Measurements from ENCODE around the gene RIGI. TPM values are rescaled to one million over a fixed set of nuclear protein-coding genes. Genes with fewer than 3 reads are reported as not detected.

The RIGI gene
- total and polyA plus RNA-seq, 9 of the 15 experiments (the other 6 are each of a cell fraction or from before 2014, with no cell fraction given): 0.27 to 1.1 (median 0.54) TPM

GRCh38 chr9:32554107-32554506 is 28.1 kb upstream of the RIGI start (continued):
- TF ChIP-seq SLC30A9 (CRISPR knock-in tag; IDR thresholded peaks at IDR 0.05) (no peak), NFE2 (IDR thresholded peaks at IDR 0.05; ENCODE audit: low read depth) (no peak), BRF2 (IDR thresholded peaks at IDR 0.05; ENCODE audit: borderline replicate concordance, insufficient read depth, insufficient read length) (no peak), SAP30 (IDR thresholded peaks at IDR 0.05; ENCODE audit: borderline replicate concordance, insufficient read depth, low read depth, low read length, poor library complexity, severe bottlenecking) (no peak), ZNF197 (CRISPR knock-in tag; IDR thresholded peaks at IDR 0.05; ENCODE audit: low read depth) (0 out of 2 replicates have a peak, but pooled peaks have one; percentile 43), CREB3L1 (IDR thresholded peaks at IDR 0.05; ENCODE audit: borderline replicate concordance, low read depth) (no peak), DMBX1 (CRISPR knock-in tag; IDR thresholded peaks at IDR 0.05; ENCODE audit: borderline replicate concordance) (no peak), WHSC1 (IDR thresholded peaks at IDR 0.05; ENCODE audit: low read length) (no peak), ZNF384 (IDR thresholded peaks at IDR 0.05; ENCODE audit: low read depth, low read length) (no peak), ZBED1 (IDR thresholded peaks at IDR 0.05) (no peak), CEBPG (CRISPR knock-in tag; IDR thresholded peaks at IDR 0.05) (peak; percentile 90), CEBPG (tag; conservative IDR thresholded peaks at IDR 0.05 in 1 of 2, IDR thresholded peaks at IDR 0.05 in 1 of 2) (peak; percentile 96 to 98), ZNF77 (CRISPR knock-in tag; IDR thresholded peaks at IDR 0.05) (no peak), HMGXB4 (CRISPR knock-in tag; IDR thresholded peaks at IDR 0.05) (no peak), ZNF274 (IDR thresholded peaks at IDR 0.05; ENCODE audit: borderline replicate concordance, low read depth, low read length) (no peak), ZNF79 (CRISPR knock-in tag; IDR thresholded peaks at IDR 0.05; ENCODE audit: low read depth) (no peak), THRAP3 (IDR thresholded peaks at IDR 0.05; ENCODE audit: borderline replicate concordance) (no peak), STAG1 (CRISPR knock-in tag; IDR thresholded peaks at IDR 0.05; ENCODE audit: borderline replicate concordance) (no peak), ZNF263 (CRISPR knock-in tag; IDR thresholded peaks at IDR 0.05; ENCODE audit: borderline replicate concordance) (no peak), ZNF3 (CRISPR knock-in tag; IDR thresholded peaks at IDR 0.05) (no peak), ATF4 (CRISPR knock-in tag; IDR thresholded peaks at IDR 0.05) (no peak), ZKSCAN3 (CRISPR knock-in tag; IDR thresholded peaks at IDR 0.05) (no peak)
